ENCODE results near the gene AKAP8L. TPM values are rescaled to one million over a fixed set of nuclear protein-coding genes. Genes with fewer than 3 reads are reported as not detected.

Gene AKAP8L
- total and polyA plus RNA-seq, 9 of the 15 experiments (the other 6 are each of a cell fraction or from before 2014, with no cell fraction given) = 2.4 to 116 (median 70.7) TPM

- TF ChIP-seq ARID3B (CRISPR knock-in tag; IDR thresholded peaks at IDR 0.05; ENCODE audit: borderline replicate concordance) = no peak
- TF ChIP-seq PBX2 (CRISPR knock-in tag; IDR thresholded peaks at IDR 0.05; ENCODE audit: low read depth) = no peak
- no peak for TF ChIP-seq PBX2 (tag; conservative IDR thresholded peaks at IDR 0.05; ENCODE audit: low read depth)
- TF ChIP-seq HCFC1 (IDR thresholded peaks at IDR 0.05; ENCODE audit: low read depth, low read length) = no peak
- TF ChIP-seq GMEB1 (CRISPR knock-in tag; IDR thresholded peaks at IDR 0.05) = no peak
These were observed 2.4 kb upstream of the AKAP8L start (continued) for GRCh38 chr19:15421136-15421695.
